Hematopoietic multipotent progenitor cell treated with erythropoietin and hydrocortisone succinate and interleukin-3 and kit ligand, for 17 days (in vitro differentiated cells): Measurements from ENCODE around the gene RINT1.
"Not testable (repeated sequence)": the region's sequence is repeated elsewhere in the genome, so short reads cannot be mapped to it uniquely, and the experiment has no call there.

Experiments used
- DNase-seq: peaks from one replicate; pipeline ENCODE4 v3.0.0-alpha.2; 2015; ENCODE audit warnings: low spot score

Gene RINT1

DNA sequence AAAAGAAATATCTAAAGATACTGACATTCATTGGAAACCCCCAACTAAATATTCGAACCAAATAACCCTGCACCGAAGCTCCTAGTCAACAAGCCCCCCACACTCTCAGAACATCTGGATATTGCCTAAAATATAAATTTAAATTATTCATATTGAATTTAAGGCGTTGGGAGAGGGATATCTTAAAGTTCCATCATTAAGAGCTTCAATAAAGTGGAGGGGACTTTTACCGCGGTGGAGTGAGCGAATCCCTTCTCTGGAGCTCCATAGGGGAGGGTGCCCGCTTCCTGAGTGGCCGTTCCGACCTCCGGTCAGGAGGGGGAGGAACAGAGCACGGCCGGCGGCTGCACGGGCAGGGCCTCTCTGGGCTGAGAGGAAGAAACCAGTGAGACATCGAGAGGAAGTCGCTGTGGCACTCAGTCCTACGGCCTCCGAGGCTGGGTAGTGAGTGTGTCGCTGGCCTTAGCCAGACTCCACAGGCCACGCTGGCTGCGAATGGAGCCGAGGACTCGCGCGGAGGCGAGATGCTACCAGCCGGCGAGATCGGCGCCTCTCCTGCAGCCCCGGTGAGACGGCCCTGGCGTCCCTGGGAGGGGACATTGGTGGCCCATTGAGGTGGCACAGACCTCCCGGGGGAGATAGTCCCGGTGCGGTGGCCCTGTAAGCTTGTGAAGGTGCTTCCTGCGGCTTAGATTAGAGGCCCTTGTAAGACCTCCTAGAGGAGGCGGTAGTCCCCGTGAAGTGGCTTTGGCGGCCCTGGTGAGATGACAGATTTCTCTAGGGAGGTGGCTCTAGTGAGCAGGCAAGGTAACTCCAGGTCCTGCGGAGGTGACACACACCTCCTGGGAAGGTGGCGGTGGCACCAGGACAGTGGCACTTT lies at the start of gene RINT1:
Gene RINT1, plus strand, starts transcription at position 410 of the 880 bp plus-strand sequence. Its CDS starts 115 bp downstream, at position 525.
- DNase-seq: peak; percentile 91

DNA sequence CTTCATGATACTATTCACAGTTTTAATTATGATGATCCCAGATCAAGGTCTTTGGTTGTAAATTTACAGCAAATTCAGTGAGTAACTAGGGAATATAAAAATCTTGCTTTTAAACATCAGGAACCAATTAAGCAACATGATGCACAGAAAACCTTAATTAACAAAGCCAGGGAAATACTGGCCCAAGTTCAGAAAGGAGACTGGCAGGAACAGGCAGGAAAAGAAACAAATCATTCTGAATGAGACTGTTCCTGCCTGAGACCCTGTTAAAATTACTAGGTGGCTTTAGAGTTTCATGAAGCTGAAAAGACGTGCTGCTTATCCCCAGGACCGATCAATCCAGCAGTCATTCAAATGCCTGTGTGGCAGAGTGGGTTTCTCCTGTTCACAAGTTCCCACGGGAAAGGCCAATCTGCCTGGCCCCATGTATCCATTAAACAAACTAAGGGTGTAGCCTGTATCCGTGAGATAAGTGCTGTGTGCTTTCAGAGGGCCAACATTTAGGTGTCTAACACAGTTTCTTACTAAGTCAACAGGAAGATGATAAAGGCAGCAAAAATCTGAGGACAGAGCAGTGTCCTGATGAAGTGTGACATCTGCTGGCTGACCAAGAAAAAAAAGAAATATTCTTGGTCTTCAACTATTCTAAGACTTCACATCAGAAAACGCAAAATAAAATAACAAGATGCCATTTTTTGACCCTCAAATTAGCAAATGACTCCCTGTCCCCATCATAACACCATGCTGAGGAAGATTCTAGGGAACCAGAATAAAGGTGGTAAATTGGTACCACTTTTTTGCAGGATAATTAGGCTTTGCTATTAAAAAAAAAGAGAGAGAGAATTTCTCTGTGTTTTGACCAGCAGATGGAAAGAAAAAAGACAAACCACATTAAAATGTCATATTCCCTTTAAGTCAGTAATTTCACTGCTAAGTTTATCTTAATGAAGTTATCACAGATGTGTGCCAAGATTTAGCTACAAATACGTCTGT lies 44.1 kb upstream of the RINT1 start:
- no peak for DNase-seq

DNA sequence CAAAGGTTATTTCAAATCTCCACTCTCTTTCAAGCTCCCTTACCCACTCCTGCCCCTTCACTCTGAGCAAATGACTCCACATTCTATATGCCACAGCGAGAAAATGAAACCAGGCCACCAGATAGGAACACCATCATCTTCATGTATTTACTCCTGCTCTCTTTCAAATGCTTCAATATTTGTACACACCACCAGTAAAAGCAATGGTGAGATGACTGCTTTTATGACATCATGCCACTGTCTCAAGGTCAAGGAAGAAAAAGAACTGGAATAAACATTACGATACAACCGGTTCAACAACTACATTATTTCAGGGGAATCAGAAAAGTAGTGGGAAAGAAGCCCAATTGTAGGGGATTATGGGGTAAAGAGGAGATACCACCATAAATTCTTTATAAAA lies 42.6 kb upstream of the RINT1 start:
- no peak for DNase-seq

DNA sequence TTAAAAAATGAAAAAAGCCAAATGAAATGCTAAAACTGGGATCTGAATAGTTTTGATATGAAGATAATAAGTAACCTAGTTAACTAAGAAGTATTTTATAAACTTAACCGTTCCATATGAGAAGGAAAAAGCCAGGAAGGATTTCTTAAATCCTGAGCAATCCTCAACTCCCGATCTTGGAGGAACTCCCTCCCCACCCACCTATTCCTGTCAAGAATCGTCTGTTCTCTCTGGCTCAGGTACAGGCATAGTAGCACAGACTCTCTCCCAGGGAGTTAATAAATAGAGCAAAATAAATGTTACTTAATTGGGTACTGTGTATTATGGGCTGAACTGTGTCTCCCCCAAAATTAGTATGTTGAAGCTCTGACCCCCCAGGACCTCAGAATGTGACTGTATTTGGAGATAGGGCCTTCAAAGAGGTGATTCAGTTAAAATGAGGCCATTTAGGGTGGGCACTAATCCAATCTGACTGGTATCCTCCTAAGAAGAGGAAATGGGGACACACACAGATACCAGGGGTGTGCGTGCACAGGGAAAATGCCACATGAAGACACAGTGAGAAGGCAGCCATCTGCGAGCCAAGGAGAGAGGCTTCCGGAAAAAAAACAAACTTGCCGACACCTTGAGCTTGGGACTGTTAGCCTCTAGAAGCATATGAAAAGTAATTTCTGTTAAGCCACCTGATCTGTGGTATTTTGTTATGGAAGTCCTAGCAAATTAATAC lies 38.6 kb upstream of the RINT1 start:
- DNase-seq: no peak

DNA sequence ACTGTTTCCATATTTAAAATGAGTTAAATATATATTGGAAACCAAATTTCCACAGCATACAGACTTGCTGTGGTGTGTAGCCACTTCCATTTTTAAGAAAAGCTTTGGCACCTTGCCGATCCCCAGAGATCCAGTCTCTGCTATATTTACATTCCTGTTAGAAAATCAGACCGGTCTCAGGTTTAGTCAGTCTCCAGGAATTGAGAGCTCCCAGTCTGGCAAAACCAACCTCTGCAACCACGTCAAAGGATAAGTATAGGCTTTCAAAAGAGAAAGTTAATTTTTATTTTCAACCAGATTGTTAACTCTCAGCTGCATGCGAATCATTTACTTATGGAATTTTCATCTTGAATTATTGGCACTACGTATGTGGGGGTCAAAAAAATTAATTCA lies 38.1 kb upstream of the RINT1 start:
- no peak for DNase-seq

DNA sequence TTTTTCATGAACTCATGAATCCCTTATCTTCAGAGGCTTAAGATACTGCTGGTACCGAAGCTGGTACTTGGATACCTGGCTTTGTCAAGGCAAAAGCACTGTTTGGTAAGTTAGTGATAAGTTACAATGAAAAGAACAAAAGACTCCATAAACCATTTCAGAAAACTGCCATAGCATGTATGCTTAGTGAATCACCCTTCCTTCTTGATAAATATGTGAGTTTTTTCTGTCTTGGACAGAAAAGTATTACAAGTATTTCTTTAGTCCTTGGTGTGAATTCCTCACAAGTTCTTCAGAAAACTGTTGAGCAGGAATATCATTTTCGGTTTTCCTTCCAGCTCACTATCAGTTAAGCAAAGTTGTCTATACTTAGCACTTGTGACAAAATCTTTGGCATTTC lies 35.5 kb upstream of the RINT1 start:
- no peak for DNase-seq

DNA sequence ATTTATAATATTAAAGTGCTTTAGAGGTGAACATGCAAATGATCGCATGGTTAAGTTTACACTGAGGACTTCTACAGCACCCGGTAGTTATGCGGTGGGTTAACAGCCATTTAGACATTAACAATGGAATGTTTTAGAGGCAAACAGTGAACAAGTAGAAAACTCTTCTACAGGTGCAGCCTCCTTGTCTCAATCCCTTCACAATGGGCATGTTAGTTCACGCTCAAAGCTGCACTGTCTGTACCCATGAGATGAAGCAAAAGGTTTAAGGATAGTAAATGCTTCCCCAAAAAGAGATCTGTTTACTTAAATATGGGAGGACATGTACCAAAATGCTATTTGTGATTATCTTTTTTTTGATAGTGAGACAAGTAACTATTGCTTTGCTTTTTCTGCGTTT lies 35.0 kb upstream of the RINT1 start:
- no peak for DNase-seq

DNA sequence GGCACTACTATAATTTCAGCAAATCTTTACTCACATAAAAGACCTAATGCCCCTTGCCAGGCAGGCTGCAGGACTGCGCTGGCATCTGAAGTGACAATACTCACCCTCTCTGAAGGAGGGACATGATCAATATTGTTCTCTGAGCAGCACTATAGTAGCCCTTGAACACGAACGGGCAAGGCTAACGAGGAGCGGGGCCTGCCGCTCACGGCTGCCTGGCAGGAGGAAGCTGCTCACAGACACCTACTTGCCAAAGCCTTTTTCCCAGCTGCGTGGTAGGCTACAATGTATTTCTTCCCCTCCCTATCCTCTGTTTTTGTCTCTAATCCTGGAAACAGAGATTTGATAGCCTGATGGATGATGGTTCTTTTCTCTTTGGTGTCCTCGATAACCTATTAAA lies 29.8 kb upstream of the RINT1 start:
- DNase-seq: no peak

DNA sequence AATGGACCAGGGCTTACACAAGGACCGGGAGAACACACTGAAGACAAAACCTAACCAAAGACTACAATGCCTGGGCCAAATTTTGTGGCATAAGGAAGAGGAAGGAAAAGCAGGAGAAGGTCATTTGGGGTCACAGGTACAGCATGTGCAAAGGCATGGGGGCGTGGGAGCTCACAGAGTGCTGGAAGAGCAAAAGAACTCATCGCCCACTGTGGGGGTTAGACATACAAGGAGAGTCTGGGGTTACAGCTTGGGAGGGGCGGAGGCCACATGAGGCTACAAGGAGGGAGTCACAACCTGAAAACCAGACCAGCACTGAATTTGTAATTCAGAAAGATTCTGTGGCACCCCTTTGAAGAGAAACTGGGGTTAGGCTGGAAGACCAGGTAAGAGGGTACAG lies 19.6 kb upstream of the RINT1 start:
- no peak for DNase-seq

DNA sequence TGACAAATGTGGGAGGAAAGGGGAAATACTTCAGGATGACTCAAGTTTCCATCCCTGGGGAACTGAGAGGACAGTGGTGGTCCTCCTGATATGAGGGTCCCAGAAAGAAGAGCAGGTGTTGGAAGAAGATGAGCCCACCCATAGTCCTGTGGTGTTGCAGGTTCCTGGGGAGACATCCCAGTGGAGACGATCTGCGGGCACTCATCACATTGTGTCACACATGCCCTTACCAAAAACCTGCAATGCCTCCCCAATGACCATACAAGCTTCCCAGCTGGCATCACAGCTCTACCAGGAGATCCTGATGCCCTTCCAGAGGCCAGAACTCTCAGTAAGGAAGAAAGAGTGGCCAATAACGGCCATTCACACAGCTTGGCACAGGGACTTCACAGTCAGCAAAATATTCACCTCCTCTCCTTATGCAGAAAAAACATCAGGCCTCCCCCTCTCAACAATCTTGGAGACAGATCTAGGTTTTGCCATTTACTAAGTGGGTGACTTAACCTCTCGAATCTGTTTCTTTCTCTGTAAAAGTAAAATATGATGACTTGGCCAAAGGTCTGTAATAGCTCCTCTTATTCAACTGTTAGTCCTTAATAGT lies 19.0 kb upstream of the RINT1 start:
- DNase-seq: no peak

DNA sequence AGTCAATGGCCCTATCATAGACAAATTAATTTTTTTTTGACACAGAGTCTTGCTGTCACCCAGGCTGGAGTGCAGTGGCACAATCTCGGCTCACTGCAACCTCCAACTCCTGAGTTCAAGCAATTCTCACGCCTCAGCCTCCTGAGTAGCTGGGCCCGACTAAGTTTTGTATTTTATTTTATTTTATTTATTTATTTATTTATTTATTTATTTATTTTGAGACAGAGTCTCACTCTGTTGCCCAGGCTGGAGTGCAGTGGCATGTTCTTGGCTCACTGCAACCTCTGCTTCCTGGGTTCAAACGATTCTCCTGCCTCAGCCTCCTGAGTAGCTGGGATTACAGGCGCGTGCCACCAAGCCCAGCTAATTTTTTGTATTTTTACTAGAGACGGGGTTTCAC lies 16.4 kb upstream of the RINT1 start:
- not testable (repeated sequence) for DNase-seq

DNA sequence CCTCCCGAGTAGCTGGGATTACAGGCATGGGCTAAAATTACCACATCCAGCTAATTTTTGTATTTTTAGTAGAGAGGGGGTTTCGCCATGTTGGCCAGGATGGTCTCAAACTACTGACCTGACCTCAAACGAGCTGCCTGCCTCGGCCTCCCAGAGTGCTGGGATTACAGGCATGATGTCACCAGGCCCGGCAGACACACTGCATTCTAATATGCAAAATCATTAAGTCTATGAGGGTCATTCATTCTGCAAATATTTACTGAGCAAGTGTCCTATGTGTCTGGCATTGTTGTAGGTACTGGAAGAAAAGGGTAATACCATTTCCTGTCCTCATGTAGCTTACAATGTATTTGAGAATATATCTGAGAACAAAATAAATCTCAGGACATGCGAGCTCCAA lies 12.6 kb upstream of the RINT1 start:
- no peak for DNase-seq

DNA sequence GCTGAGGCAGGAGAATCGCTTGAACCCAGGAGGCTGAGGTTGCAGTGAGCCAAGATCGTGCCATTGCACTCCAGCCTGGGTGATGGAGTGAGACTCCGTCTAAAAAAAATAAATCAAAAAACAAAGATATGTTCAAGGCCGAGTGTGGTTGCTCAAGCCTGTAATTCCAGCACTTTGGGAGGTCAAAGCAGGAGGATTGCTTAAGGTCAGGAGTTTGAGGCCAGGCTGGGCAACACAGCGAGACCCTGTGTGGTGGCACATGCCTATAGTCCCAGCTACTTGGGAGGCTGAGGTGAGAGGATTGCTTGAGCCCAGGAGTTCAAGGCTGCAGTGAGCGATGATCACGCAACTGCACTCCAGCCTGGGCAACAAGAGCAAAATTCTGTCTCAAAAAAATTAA lies 11.4 kb upstream of the RINT1 start:
- not testable (repeated sequence) for DNase-seq

DNA sequence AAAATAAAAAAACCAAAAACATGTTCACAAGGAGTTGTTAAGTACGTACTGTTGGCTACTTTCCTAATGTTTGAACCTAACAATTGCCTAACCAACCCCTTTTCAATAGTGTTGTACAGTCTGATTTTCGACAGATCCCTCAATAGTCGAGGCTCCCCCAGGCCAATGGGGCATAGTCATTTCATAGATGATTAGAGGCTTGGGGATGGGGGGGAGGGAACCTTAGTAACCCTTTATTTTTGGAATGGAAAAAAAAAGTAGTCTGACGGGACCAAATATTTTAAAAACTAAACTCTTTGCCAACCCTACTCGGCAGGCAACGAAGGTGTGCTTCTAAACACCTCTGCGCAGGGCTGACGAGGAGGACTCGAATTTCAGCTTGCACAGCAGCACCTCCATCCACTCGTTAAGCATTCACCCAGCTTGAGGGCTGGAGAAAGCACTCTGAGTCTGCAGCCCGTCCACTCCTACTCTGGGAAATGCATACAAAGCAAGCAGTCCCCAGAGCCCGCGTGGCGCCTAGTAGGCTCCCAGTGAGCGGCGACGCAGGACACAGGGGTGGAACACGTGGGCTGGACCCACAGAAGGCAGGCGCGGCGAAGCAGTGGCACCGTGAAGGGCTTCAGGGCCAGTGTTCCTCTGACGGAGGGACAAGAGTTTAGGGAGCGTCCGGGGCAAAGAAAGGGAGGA lies 10.8 kb upstream of the RINT1 start:
- DNase-seq: peak; percentile 10

DNA sequence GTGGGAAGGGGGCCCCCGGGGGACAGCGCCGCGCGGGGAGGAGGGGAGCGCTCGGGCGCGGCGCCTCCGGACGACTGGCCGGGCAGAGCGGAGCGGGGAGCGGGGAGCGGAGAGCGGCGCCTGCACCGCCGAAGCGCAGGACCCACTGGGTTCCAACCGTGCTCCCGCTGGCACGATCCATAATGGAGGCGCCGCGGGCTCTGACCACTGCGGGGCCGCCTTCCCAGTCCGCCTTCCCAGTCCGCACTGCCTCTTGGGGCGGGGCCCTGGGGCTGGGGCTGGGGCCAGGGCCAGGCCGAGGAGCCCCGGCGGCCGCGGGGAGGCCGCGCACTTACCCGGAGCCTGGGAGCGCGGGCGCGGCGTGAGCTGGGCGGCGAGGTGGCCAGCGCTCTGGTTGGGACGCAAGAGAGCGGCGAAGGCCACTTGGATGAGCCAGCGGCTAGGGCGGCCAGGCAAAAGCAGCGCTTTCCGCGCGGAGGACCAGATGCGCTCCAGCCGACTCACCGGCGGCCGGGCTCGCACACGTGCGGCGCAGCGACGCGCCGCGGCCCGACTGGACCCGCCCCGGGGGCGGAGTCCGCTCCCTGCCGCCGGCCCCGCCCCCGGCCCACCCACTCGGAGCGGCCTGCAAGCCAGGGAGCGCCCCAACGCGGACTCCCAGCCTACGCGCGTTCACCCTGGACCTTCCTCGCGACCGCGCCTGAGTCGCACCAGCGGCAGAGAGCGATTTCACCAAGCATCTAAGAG lies 10.1 kb upstream of the RINT1 start, which contains the start of gene PUS7:
Gene PUS7, minus strand, starts transcription at position 555 of the 747 bp plus-strand sequence. CDS start 13,759 bp downstream, outside the sequence.
- peak; percentile 79 for DNase-seq

DNA sequence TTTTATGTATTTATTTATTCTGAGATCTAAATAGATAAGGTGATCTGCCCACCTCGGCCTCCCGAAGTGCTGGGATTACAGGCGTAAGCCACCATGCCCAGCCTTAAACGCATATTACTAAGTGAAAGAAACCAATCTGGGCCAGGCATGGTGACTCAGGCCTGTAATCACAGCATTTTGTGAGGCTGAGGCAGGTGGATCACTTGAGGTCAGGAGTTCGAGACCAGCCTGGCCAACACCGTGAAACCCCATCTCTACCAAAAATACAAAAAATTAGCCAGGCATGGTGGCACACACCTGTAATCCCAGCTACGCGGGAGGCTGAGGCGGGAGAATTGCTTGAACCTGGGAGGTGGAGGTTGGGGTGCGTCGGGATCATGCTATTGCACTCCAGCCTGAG lies 7.6 kb upstream of the RINT1 start:
- DNase-seq: not testable (repeated sequence)

DNA sequence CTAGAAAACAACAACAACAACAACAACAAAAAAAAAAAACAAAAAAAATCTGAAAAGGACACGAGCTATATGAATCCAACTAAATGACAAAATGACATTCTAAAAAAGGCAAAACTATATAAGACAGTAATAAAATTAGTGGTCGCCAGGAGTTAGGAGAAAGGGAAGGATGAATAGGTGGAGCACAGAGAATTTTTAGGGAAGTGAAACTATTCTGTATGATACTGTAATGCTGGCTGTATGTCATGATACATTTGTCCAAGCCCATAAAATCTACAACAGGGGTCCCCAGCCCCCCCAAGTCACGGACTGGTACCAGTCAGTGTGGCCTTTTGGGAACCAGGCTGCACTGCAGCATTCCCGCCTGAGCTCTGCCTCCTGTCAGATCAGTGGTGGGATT lies 7.2 kb upstream of the RINT1 start:
- no peak for DNase-seq

DNA sequence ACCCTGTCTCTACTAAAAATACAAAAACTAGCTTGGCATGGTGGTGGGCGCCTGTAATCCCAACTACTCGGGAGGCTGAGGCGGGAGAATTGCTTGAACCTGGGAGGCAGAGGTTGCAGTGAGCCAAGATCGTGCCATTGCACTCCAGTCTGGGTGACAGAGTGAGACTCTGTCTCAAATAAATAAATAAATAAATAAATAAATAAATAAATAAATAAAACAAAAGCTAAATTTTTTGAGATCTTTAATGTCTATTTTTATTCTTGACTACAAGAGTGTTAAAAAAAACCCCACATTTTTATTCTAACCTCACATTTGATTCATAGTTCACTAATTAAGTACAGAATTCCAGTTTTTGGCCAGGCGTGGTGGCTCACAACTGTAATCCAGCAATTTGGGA lies 4.3 kb upstream of the RINT1 start:
- not testable (repeated sequence) for DNase-seq

DNA sequence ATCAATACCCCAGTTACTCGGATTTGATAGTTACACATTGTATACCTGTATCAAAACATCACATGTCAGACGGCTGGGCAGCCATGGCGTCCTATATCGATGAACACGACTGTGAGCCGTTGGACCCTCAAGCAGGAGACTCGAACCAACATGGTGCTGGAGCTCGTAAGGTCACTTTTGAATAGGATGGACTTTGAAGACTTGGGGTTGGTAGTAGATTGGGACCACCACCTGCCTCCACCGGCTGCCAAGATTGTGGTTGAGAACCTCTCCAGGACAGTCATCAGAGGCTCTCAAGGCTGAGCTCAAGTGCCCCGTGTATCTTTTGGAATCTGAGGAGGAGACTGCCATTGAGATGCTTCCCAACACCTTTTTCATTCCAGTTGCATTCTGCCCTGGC lies 1.9 kb upstream of the RINT1 start:
- DNase-seq: no peak

DNA sequence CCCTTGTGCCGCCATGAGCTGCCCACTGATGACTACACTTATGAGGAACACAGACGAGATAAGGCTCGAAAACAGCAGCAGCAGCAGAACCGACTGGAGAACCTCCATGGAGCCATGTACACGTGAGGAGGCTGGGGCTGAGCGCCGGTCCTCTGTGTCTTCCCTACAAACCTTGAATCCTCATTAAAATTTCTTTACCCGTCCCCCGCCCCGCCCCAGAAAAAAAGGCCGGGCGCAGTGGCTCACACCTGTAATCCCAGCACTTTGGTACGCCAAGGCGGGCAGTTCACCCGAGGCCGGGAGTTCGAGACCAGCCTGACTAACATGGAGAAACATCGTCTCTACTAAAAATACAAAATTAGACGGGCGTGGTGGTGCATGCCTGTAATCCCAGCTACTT lies 1.5 kb upstream of the RINT1 start:
- DNase-seq: no peak
